CD14-positive monocyte (primary cell): ENCODE measurements around the gene PHACTR4. TPM values are rescaled to one million over a fixed set of nuclear protein-coding genes. Genes with fewer than 3 reads are reported as not detected.
"Not testable (repeated sequence)": the region's sequence is repeated elsewhere in the genome, so short reads cannot be mapped to it uniquely, and the experiment has no call there.

Experiments
- DNase-seq, 3 donors: peaks; one replicate each; pipeline ENCODE4 v3.0.0-alpha.2; 2011 to 2022
- H2AFZ ChIP-seq: 2 replicates; pipeline ENCODE4 v1.6.0; 2012; ENCODE audit warnings: mild to moderate bottlenecking, low read depth, low read length, inconsistent platforms; ENCODE audit not compliant: insufficient read depth, poor library complexity, severe bottlenecking
- H3K27ac ChIP-seq, 2 donors: 1 replicate in 1 of 2; 2 replicates in 1 of 2; pipeline ENCODE4 v1.5.1; 2012 to 2013; ENCODE audit warnings: low read length in 2 of 2, control low read depth in 1 of 2, inconsistent platforms in 1 of 2, low read depth in 1 of 2, mild to moderate bottlenecking in 1 of 2
- H3K27me3 ChIP-seq, 2 donors: one replicate each; pipeline versions ENCODE4 v1.6.0 to v1.6.1; 2011 to 2013; ENCODE audit warnings: low read length in 2 of 2; ENCODE audit not compliant: control insufficient read depth in 2 of 2, insufficient read depth in 2 of 2
- H3K36me3 ChIP-seq, 2 donors: replicated peaks in 1 of 2; 1 replicate in 1 of 2; 2 replicates in 1 of 2; pipeline versions ENCODE4 v1.5.1 to v1.6.1; 2012 to 2013; ENCODE audit warnings: low read length in 2 of 2, control low read depth in 1 of 2, inconsistent platforms in 1 of 2, mild to moderate bottlenecking in 1 of 2; ENCODE audit not compliant: insufficient read depth in 2 of 2, control insufficient read depth in 1 of 2
- H3K4me1 ChIP-seq, 2 donors: 1 replicate in 1 of 2; 2 replicates in 1 of 2; pipeline versions ENCODE4 v1.5.1 to v1.6.1; 2012 to 2013; ENCODE audit warnings: low read length in 2 of 2, control low read depth in 1 of 2, inconsistent platforms in 1 of 2, mild to moderate bottlenecking in 1 of 2, moderate library complexity in 1 of 2; ENCODE audit not compliant: insufficient read depth in 2 of 2, control insufficient read depth in 1 of 2
- H3K4me2 ChIP-seq: replicated peaks from 2 replicates; pipeline ENCODE3; 2012; ENCODE audit warnings: low read length, moderate library complexity, mild to moderate bottlenecking; ENCODE audit not compliant: poor library complexity, severe bottlenecking; ENCODE audit errors: extremely low read depth
- H3K4me3 ChIP-seq, 3 experiments: fragments of 200-600 bp in 1 of 3; sonication (generic) in 1 of 3; replicated peaks in 1 of 3; 1 replicate in 2 of 3; 2 replicates in 1 of 3; pipeline ENCODE4 v1.5.1; 2011 to 2013; ENCODE audit warnings: low read length in 3 of 3, mild to moderate bottlenecking in 3 of 3, control low read depth in 2 of 3, low read depth in 2 of 3, inconsistent platforms in 1 of 3, moderate library complexity in 1 of 3
- H3K79me2 ChIP-seq: 2 replicates; pipeline ENCODE4 v1.6.0; 2012; ENCODE audit warnings: mild to moderate bottlenecking, control low read depth, inconsistent platforms, low read length, moderate library complexity; ENCODE audit not compliant: insufficient read depth
- H3K9ac ChIP-seq: 2 replicates; pipeline ENCODE4 v1.6.0; 2017; ENCODE audit warnings: low read length, mild to moderate bottlenecking; ENCODE audit not compliant: insufficient read depth, poor library complexity, severe bottlenecking
- H3K9me3 ChIP-seq, 2 donors: replicated peaks in 1 of 2; 1 replicate in 1 of 2; 2 replicates in 1 of 2; pipeline versions ENCODE4 v1.5.1 to v1.6.1; 2012 to 2013; ENCODE audit warnings: low read length in 2 of 2, control low read depth in 1 of 2; ENCODE audit not compliant: control insufficient read depth in 1 of 2, insufficient read depth in 1 of 2
- H4K20me1 ChIP-seq: 2 replicates; pipeline ENCODE4 v1.6.0; 2012; ENCODE audit warnings: mild to moderate bottlenecking, low read length, control low read depth, moderate library complexity; ENCODE audit not compliant: insufficient read depth
- H3K27ac Mint-ChIP-seq, 7 donors: one replicate each; pipeline ENCODE4 v1.8.0; 2020; ENCODE audit warnings: mild to moderate bottlenecking in 7 of 7, mixed read lengths in 7 of 7, moderate library complexity in 6 of 7, inconsistent platforms in 2 of 7
- H3K27me3 Mint-ChIP-seq, 3 donors: one replicate each; pipeline ENCODE4 v1.8.0; 2021 to 2022; ENCODE audit warnings: low read depth in 3 of 3, mild to moderate bottlenecking in 3 of 3, mixed read lengths in 3 of 3, moderate library complexity in 3 of 3, inconsistent platforms in 1 of 3
- H3K36me3 Mint-ChIP-seq, 2 donors: one replicate each; pipeline ENCODE4 v1.8.0; 2020; ENCODE audit warnings: mixed read lengths in 2 of 2, inconsistent platforms in 1 of 2, mild to moderate bottlenecking in 1 of 2
- H3K4me1 Mint-ChIP-seq: one replicate; pipeline ENCODE4 v1.8.0; 2020; ENCODE audit warnings: mild to moderate bottlenecking, mixed read lengths
- H3K4me3 Mint-ChIP-seq, 2 donors: one replicate each; pipeline ENCODE4 v1.8.0; 2020; ENCODE audit warnings: mild to moderate bottlenecking in 2 of 2, mixed read lengths in 2 of 2, moderate library complexity in 1 of 2
- H3K9me3 Mint-ChIP-seq, 7 donors: one replicate each; pipeline ENCODE4 v1.8.0; 2020 to 2022; ENCODE audit warnings: mixed read lengths in 7 of 7, mild to moderate bottlenecking in 6 of 7, moderate library complexity in 6 of 7, inconsistent platforms in 2 of 7
- CTCF ChIP-seq: fragments of 200-600 bp; IDR thresholded peaks from one replicate; pipeline ENCODE4 v1.8.0; 2022; ENCODE audit warnings: antibody characterized with exemption, mild to moderate bottlenecking
- WGBS: methylation state at CpG from one replicate; pipeline ENCODE4 v1.1.5; 2013; ENCODE audit warnings: missing lambda C conversion rate; ENCODE audit not compliant: insufficient coverage; 5-methylcytosine and 5-hydroxymethylcytosine counted together
- intact Hi-C, 2 donors: fragments of 100-400 bp; cut with micrococcal nuclease; formaldehyde crosslinking; loops; one replicate each; pipeline versions ENCODE4 v1.15.0 to v1.15.1; 2023
- polyA plus RNA-seq, 3 donors: library from polyadenylated mRNA; depleted of rRNA in 1 of 3; unstranded in 2 of 3; stranded (reverse) in 1 of 3; fragments of 300-500 nt in 2 of 3; fragments of >200 nt in 1 of 3; fragmentation: Illumina TruSeq in 2 of 3; gene quantifications; 1 replicate in 2 of 3; 2 replicates in 1 of 3; pipeline ENCODE4 v1.2.3, GENCODE V29; 2012 to 2021

Gene PHACTR4
- polyA plus RNA-seq, 3 donors, result 2.9 to 9.7 (median 2.9) TPM

DNA sequence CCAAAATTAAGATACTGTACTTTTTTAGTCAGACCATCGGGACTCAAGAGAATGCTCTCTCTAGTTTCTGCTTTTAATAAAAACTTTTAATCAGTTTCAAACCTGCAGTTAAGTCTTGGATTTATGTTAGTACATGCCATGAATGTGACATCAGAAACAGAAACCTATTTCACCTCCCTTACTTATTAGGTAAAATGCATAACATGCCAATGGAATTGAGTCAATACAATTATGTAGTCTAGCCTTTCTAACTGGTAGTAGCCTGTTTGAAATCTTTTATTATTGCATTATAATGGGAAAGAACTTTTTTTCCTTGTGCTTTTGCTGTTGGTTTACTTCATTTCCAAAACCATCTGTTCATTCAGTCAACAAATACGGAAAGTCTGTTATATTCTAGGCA is 4.8 kb downstream of the PHACTR4 start:
- Mint-ChIP-seq H3K9me3 (no peaks in the 10 kb centered on the region), H3K27ac (no peak overlapping the region), H3K4me3 (no peak overlapping the region), H3K36me3 (peaks cover 0 to 2% of the 10 kb centered on the region in 2 donors), H3K4me1 (peaks cover 31% of the 10 kb centered on the region), H3K27me3 (peaks cover 0 to 4% (median 0%) of the 10 kb centered on the region in 3 donors)
- Histone ChIP-seq H3K4me3 (no peak overlapping the region), H3K27ac (no peak overlapping the region), H3K36me3 (no peaks in the 10 kb centered on the region), H3K9ac (no peak overlapping the region), H3K9me3 (no peaks in the 10 kb centered on the region), H4K20me1 (peaks cover 3% of the 10 kb centered on the region), H3K4me1 (peaks cover 16 to 18% of the 10 kb centered on the region in 2 donors), H2AFZ (no peak overlapping the region), H3K4me2 (no peak overlapping the region), H3K79me2 (peaks cover 89% of the 10 kb centered on the region), H3K27me3 (no peaks in the 10 kb centered on the region)
- DNase-seq, result no peak
- no CpG with 5 or more reads among the region's 2 CpGs for WGBS
- intact Hi-C loops, result no loop called here
- TF ChIP-seq CTCF, result no peak

DNA sequence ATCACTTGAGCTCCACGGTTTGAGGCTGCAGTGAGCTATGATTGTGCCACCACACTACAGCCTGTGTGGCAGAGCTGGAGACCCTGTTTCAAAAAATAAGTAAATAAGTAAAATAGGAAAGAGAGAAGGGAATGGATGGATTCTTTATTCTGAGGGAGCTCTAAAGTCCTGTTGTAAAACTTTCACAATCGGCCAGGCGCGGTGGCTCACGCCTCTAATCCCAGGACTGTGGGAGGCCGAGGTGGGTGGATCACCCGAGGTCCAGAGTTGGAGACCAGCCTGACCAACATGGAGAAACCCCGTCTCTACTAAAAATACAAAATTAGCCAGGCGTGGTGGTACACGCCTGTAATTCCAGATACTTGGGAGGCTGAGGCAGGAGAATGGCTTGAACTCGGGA is 6.1 kb downstream of the PHACTR4 start:
- H3K4me3 ChIP-seq, H4K20me1 ChIP-seq, H2AFZ ChIP-seq, H3K4me3 Mint-ChIP-seq, H3K4me2 ChIP-seq, H3K36me3 Mint-ChIP-seq, H3K27me3 ChIP-seq, H3K9me3 ChIP-seq, H3K36me3 ChIP-seq, H3K27ac ChIP-seq, H3K9ac ChIP-seq, intact Hi-C loops, H3K27me3 Mint-ChIP-seq, H3K9me3 Mint-ChIP-seq, DNase-seq: not testable (repeated sequence)
- 97% methylated on average over 4 of the region's 11 CpGs for WGBS
- H3K27ac Mint-ChIP-seq, result peak overlapping the region in 5 of 7 donors; percentile 2 to 85 (median 69)
- peaks cover 10 to 12% of the 10 kb centered on the region in 2 donors for H3K4me1 ChIP-seq
- H3K79me2 ChIP-seq, result peaks cover 91% of the 10 kb centered on the region
- peaks cover 28% of the 10 kb centered on the region for H3K4me1 Mint-ChIP-seq

- H2AFZ ChIP-seq, H3K27me3 ChIP-seq, H4K20me1 ChIP-seq, DNase-seq, H3K9me3 Mint-ChIP-seq, intact Hi-C loops, H3K27ac ChIP-seq, H3K9me3 ChIP-seq, H3K4me1 ChIP-seq, H3K4me3 ChIP-seq, H3K36me3 Mint-ChIP-seq, H3K4me3 Mint-ChIP-seq, H3K27me3 Mint-ChIP-seq, H3K4me2 ChIP-seq, H3K9ac ChIP-seq, H3K36me3 ChIP-seq: not testable (repeated sequence)
- peaks cover 91% of the 10 kb centered on the region for H3K79me2 ChIP-seq
- Mint-ChIP-seq H3K4me1 (peaks cover 26% of the 10 kb centered on the region), H3K27ac (peak overlapping the region in 1 of 7 donors; percentile 65)
- WGBS, result 100% methylated on average over 2 of the region's 2 CpGs
These were observed 6.7 kb downstream of the PHACTR4 start for GRCh38 chr1:28376195-28376594.
